Ovary (tissue), 9 donors: ENCODE results near the gene GRM6. TPM values are rescaled to one million over a fixed set of nuclear protein-coding genes. Genes with fewer than 3 reads are reported as not detected.

Source experiments
- DNase-seq, 5 donors: peaks; one replicate each; pipeline ENCODE4 v3.0.0-alpha.2; 2019 to 2020
- H3K27ac ChIP-seq, 2 donors: fragments of 200-600 bp; one replicate each; pipeline versions ENCODE4 v1.5.1 to v1.8.0; 2019 to 2022
- H3K27me3 ChIP-seq: fragments of 200-600 bp; one replicate; pipeline ENCODE4 v1.8.0; 2022
- H3K36me3 ChIP-seq: fragments of 200-600 bp; sonication (generic); one replicate; pipeline ENCODE4 v1.5.1; 2019
- H3K4me1 ChIP-seq: one replicate; pipeline ENCODE4 v1.8.1; 2013; ENCODE audit warnings: mild to moderate bottlenecking, moderate library complexity; ENCODE audit not compliant: insufficient read depth
- H3K4me3 ChIP-seq: fragments of 200-600 bp; sonication (generic); one replicate; pipeline ENCODE4 v1.5.1; 2017
- H3K9me3 ChIP-seq, 2 donors: fragments of 200-600 bp in 1 of 2; sonication (generic) in 1 of 2; one replicate each; pipeline versions ENCODE4 v1.5.1 to v1.8.1; 2013 to 2019; ENCODE audit warnings: mild to moderate bottlenecking in 1 of 2, moderate library complexity in 1 of 2
- EP300 ChIP-seq: sonication (generic); formaldehyde crosslinking; IDR thresholded peaks from one replicate; pipeline ENCODE4 v1.6.1; 2017; ENCODE audit warnings: antibody characterized with exemption
- POLR2A ChIP-seq: fragments of 450-650 bp; IDR thresholded peaks from one replicate; pipeline ENCODE4 v1.6.1; 2017; ENCODE audit warnings: antibody characterized with exemption, mild to moderate bottlenecking, moderate library complexity
- WGBS, 3 donors: extraction: QIAGEN DNeasy Blood & Tissue Kit in 1 of 3; methylation state at CpG; one replicate each; pipeline versions ENCODE4 v1.1.5 to v1.1.7; 2013 to 2017; 5-methylcytosine and 5-hydroxymethylcytosine counted together
- intact Hi-C, 4 donors: fragments of 100-400 bp; cut with DNase I; formaldehyde crosslinking; loops; one replicate each; pipeline versions ENCODE4 v1.11.0 to v1.15.1; 2022 to 2023
- polyA plus RNA-seq, 2 donors: library from polyadenylated mRNA; stranded (reverse); fragments of 200-250 nt in 1 of 2; fragments of 350-450 nt in 1 of 2; fragmentation: Illumina TruSeq in 1 of 2; extraction: RNeasy Lipid Tissue Mini Kit (QIAGEN cat#74804) in 1 of 2; gene quantifications; one replicate each; pipeline ENCODE4 v1.2.3, GENCODE V29; 2013 to 2014
- total RNA-seq, 7 donors: library from RNA; depleted of rRNA in 2 of 7; stranded (reverse); fragments of >200 nt in 2 of 7; fragmentation: NEBNext Ultra II Directional in 3 of 7; extraction: Animal tissue kit (Norgen Biotek cat#: 25700) in 3 of 7; gene quantifications; one replicate each; pipeline versions ENCODE4 v1.1.0 to v1.2.4, GENCODE V29; 2016 to 2023
- TF ChIP-seq, protein P1 (sequence below), 3 donors: fragments of 450-650 bp in 2 of 3; fragments of 200-600 bp in 1 of 3; IDR thresholded peaks; one replicate each; pipeline versions ENCODE4 v1.5.1 to v1.8.0; 2016 to 2022; ENCODE audit warnings: antibody characterized with exemption in 3 of 3, mild to moderate bottlenecking in 1 of 3
- donor health status: DM: no; HTN: no; CAD: no; lungs with moderate emphysema.
- donor health status: DM: no; HTN: no; CAD: no.
- donor health status: Bipolar disorder and iron deficiency.
- donor health status: DM: yes; HTN: yes; CAD: no.
- donor health status: DM: no; HTN: no; CAD: no.
- donor health status: DM: yes; HTN: yes; CAD: no.

Gene GRM6
- total and polyA plus RNA-seq, 9 donors, result not detected

DNA sequence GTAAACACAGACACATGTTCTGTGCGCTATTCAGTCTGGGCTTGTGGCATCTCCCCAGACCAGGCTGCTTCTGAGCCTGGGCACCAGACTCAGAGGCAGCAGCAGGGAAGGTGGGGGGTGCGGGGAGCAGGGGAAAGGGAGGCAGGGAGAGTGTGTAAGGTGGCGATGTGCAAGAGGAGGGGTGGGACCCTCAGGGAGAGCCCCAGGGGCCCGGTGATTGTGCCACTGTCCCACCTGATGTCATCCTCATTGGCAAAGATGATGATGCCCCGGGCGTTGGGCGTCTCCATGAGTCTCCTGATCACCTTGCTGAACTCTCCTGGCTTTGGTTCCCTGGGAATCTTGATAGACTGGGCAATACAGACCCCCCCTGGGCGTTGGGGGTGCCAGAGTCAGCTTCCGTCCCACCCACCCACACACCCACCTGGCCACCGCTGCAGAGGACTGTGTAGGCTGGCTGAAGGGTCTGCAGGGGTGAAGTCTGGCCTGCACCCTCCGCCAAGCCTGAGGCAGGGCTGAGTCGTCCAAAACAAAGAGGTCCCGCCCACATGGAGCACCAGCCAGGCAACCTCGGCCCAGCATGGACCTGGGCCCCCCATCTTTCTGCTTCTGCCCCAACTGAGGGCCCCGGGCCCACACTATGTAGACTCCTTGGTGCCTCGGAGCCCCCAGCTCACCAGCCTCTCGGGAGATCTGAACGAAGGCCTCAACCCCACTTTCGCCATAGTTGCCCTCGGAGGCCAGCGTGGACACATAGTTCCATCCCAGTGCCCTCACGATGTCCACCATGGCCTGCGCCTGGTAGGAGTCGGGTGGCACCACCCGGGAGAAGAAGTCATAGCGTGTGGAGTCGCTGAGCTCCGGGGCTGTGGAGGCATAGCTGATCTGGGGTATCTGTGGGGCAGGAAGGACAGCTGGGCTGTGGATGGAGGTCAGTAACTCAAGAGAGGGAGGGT lies 3.7 kb downstream of the GRM6 start:
- no peaks in the 10 kb centered on the region for H3K4me1 ChIP-seq
- 87 to 92% (median 90%) methylated on average over 27 to 28 of the region's 28 CpGs for WGBS, 3 donors
- no peak overlapping the region for H3K27ac ChIP-seq
- H3K27me3 ChIP-seq, result no peaks in the 10 kb centered on the region
- no peak overlapping the region for H3K4me3 ChIP-seq
- no peaks in the 10 kb centered on the region for H3K36me3 ChIP-seq
- peaks cover 6 to 7% of the 10 kb centered on the region in 2 donors for H3K9me3 ChIP-seq
- no peak for DNase-seq
- intact Hi-C loops, result no loop called here
- no peak for TF ChIP-seq EP300
- TF ChIP-seq, protein P1, sequence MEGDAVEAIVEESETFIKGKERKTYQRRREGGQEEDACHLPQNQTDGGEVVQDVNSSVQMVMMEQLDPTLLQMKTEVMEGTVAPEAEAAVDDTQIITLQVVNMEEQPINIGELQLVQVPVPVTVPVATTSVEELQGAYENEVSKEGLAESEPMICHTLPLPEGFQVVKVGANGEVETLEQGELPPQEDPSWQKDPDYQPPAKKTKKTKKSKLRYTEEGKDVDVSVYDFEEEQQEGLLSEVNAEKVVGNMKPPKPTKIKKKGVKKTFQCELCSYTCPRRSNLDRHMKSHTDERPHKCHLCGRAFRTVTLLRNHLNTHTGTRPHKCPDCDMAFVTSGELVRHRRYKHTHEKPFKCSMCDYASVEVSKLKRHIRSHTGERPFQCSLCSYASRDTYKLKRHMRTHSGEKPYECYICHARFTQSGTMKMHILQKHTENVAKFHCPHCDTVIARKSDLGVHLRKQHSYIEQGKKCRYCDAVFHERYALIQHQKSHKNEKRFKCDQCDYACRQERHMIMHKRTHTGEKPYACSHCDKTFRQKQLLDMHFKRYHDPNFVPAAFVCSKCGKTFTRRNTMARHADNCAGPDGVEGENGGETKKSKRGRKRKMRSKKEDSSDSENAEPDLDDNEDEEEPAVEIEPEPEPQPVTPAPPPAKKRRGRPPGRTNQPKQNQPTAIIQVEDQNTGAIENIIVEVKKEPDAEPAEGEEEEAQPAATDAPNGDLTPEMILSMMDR (IDR thresholded peaks at IDR 0.05), result no peak
- no peak for TF ChIP-seq POLR2A

DNA sequence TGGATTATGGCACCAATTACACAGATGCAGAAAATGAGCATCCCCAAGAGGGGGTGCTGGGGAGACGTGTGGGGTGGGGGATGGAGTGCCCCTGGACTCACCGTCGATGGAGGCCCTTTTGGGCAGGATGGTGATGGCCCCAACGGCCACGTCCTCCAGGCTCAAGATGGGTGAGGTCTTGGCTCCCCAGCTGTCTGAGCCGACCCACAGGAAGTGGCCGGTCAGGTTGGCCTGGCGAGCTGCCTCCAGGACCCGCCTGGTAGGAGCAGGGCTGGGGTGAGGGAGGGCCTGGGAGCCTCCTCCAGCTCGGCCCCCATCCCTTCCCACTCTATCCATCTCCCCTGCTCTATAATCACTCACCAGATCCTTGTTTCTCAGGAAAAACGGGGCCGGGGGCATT lies 4.6 kb downstream of the GRM6 start:
- Histone ChIP-seq H3K4me1 (no peaks in the 10 kb centered on the region), H3K4me3 (no peak overlapping the region), H3K36me3 (no peaks in the 10 kb centered on the region), H3K27me3 (no peaks in the 10 kb centered on the region), H3K9me3 (peaks cover 6 to 15% of the 10 kb centered on the region in 2 donors), H3K27ac (no peak overlapping the region)
- WGBS, 3 donors, result 90 to 93% (median 92%) methylated on average over 12 of the region's 12 CpGs
- intact Hi-C loops, result no loop called here
- no peak for DNase-seq
- TF ChIP-seq POLR2A (no peak), EP300 (no peak)
- TF ChIP-seq, protein P1 (IDR thresholded peaks at IDR 0.05), result no peak

DNA sequence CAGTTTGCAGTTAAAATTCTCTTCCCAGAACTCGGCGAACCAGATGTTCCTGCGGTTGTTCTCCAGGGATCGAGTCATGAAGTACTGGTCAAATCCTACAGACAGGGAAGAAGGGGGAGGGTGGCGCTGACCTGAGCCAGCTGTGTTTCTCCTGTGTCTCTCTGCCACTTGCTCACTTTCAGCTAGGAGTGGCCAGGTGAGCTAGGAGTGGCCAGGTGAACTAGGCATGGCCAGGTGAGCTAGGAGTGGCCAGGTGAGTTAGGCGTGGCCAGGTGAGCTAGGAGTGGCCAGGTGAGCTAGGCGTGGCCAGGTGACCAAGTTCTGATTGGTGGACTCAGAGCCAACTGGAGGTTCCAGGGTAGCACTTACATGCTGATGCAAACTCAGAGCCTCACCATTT lies 5.8 kb downstream of the GRM6 start:
- H3K9me3 ChIP-seq, result peaks cover 6 to 15% of the 10 kb centered on the region in 2 donors
- H3K27ac ChIP-seq, result no peak overlapping the region
- 92 to 98% (median 93%) methylated on average over 7 of the region's 7 CpGs for WGBS, 3 donors
- H3K4me1 ChIP-seq, result no peaks in the 10 kb centered on the region
- no peak for DNase-seq
- no peaks in the 10 kb centered on the region for H3K36me3 ChIP-seq
- no peak overlapping the region for H3K4me3 ChIP-seq
- intact Hi-C loops, result no loop called here
- no peaks in the 10 kb centered on the region for H3K27me3 ChIP-seq
- TF ChIP-seq, protein P1 (IDR thresholded peaks at IDR 0.05), result no peak
- TF ChIP-seq POLR2A, result no peak
- no peak for TF ChIP-seq EP300

DNA sequence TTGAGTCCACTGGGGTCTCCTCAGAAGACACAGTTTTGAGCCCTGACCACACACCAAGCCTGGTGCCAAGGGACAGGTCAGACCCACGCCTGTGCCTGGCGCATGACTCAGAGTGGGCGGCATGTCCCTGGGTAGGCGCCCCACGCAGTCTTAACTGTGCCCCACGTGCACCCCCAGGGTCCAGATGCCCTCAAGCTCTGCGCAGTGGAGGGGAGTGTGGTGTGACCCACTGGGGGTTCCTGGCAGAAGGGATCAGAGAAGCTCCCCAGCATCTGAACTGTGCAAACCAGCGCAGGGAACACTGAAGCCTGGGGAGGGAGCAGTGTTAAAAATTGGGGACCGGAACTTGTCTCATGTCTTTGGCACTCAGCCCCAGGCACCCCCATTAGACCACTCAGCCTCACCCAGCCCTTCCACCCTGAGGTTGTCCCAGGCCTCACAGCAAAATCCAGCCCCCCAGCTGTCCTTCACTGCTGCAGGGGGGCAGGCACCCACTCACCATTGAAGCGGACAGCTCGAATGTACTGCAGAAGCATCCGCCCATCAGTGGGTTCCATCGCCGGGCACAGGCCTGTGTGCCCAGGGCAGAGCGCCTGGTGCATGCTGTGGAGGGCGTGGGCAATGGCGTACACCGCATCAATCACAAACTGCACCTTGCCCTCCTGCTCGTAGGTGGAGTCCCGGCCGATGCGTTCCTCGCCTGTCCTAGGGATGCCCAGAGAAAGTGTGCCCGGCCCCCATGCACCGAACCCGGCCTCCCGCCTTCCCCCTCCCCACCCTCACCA lies 6.5 kb downstream of the GRM6 start:
- Histone ChIP-seq H3K4me3 (no peak overlapping the region), H3K27ac (no peak overlapping the region), H3K4me1 (no peaks in the 10 kb centered on the region), H3K27me3 (no peaks in the 10 kb centered on the region), H3K36me3 (no peaks in the 10 kb centered on the region), H3K9me3 (peaks cover 6 to 15% of the 10 kb centered on the region in 2 donors)
- intact Hi-C loops, result no loop called here
- WGBS, 3 donors, result 89 to 95% (median 92%) methylated on average over 22 to 27 of the region's 27 CpGs
- no peak for DNase-seq
- TF ChIP-seq, protein P1 (IDR thresholded peaks at IDR 0.05), result no peak
- no peak for TF ChIP-seq POLR2A
- TF ChIP-seq EP300, result no peak
